Type B pancreatic cell (in vitro differentiated cells): Measurements from ENCODE around the gene SLC4A3. TPM values are rescaled to one million over a fixed set of nuclear protein-coding genes. Genes with fewer than 3 reads are reported as not detected.

Experiments
- DNase-seq: peaks from one replicate; pipeline ENCODE4 v3.0.0; 2021; ENCODE audit warnings: mixed read lengths; ENCODE audit not compliant: unreplicated experiment; ENCODE audit errors: extremely low spot score
- H3K27ac Mint-ChIP-seq: 2 replicates; pipeline ENCODE4 v1.8.0; 2021; ENCODE audit warnings: mild to moderate bottlenecking, mixed read lengths
- H3K27me3 Mint-ChIP-seq: 2 replicates; pipeline ENCODE4 v1.8.0; 2021; ENCODE audit warnings: mixed read lengths
- H3K36me3 Mint-ChIP-seq: 2 replicates; pipeline ENCODE4 v1.8.0; 2021; ENCODE audit warnings: mixed read lengths
- H3K4me1 Mint-ChIP-seq: one replicate; pipeline ENCODE4 v1.8.0; 2021; ENCODE audit warnings: mixed read lengths; ENCODE audit not compliant: unreplicated experiment
- H3K4me3 Mint-ChIP-seq: 2 replicates; pipeline ENCODE4 v1.8.0; 2021; ENCODE audit warnings: mild to moderate bottlenecking, mixed read lengths
- H3K9me3 Mint-ChIP-seq: 2 replicates; pipeline ENCODE4 v1.8.0; 2021; ENCODE audit warnings: mixed read lengths
- total RNA-seq: library from RNA; stranded (reverse); gene quantifications from 2 replicates; pipeline ENCODE4 v1.2.1, GENCODE V29; 2021; ENCODE audit warnings: low replicate concordance
- TF ChIP-seq, protein P1 (sequence below): fragments of 200-600 bp; sonication (generic); conservative IDR thresholded peaks from 2 replicates; pipeline ENCODE4 v1.5.0; 2021; ENCODE audit warnings: antibody characterized with exemption, mild to moderate bottlenecking

The SLC4A3 gene
- total RNA-seq, 1 donor from 2014 or later, result 15.8 TPM

DNA sequence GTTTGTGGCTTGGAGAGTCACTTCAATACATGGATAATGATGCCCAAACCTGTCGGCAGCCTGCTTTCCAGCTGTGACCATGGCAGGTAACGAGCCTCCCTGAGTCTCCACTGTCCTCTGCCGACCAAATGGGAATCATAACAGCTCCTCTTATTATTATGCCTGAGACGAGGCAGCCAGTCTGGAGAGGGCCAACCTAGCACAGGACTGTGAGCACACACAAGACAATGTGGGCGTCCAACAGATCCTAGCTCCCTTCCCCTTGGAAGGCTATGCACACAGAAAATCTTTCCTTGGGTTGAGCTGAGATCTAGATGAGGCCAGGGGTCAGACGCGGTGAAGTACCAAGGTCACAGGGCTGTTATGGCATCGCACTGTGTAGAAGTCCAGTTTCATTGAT, 890 bp upstream of the SLC4A3 start:
- H3K27ac Mint-ChIP-seq, result peak overlapping the region; percentile 66
- peaks cover 6% of the 10 kb centered on the region for H3K4me1 Mint-ChIP-seq

DNA sequence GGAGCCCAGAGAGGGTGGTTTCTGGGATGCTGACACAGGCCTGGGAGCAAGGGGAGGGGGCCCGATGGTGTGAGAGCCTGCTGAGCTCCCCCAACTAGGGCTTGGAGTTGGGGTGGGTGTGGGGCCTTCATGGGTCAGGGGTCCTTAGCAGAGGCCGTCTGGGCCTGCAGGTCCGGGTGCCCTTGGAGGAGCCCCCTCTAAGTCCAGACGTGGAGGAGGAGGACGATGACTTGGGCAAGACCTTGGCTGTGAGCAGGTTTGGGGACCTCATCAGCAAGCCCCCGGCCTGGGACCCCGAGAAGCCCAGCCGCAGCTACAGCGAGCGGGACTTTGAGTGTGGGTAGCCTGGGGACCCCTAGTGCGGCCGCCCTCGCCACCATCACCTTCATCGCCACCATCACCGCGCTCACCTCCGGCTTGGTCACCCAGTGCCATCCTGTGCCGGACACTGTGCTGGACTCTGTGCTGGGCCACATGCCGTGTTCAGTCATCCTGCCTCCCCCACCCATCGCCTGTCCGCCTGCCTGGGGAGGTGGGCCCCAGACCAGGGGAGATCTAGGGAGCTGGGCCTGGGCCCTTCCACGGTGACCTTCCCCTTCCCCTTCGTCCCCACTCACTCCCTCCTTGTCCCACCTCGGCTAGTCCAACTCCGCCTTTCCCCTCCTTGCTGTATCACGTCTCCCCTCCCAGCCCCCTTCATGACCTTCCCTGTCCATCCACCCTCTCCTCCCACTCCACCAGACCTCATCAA, 980 bp downstream of the SLC4A3 start:
- TF ChIP-seq, protein P1, sequence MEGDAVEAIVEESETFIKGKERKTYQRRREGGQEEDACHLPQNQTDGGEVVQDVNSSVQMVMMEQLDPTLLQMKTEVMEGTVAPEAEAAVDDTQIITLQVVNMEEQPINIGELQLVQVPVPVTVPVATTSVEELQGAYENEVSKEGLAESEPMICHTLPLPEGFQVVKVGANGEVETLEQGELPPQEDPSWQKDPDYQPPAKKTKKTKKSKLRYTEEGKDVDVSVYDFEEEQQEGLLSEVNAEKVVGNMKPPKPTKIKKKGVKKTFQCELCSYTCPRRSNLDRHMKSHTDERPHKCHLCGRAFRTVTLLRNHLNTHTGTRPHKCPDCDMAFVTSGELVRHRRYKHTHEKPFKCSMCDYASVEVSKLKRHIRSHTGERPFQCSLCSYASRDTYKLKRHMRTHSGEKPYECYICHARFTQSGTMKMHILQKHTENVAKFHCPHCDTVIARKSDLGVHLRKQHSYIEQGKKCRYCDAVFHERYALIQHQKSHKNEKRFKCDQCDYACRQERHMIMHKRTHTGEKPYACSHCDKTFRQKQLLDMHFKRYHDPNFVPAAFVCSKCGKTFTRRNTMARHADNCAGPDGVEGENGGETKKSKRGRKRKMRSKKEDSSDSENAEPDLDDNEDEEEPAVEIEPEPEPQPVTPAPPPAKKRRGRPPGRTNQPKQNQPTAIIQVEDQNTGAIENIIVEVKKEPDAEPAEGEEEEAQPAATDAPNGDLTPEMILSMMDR, result no peak
- Mint-ChIP-seq H3K36me3 (no peaks in the 10 kb centered on the region), H3K27me3 (peaks cover 18% of the 10 kb centered on the region), H3K27ac (no peak overlapping the region), H3K9me3 (no peaks in the 10 kb centered on the region), H3K4me1 (peaks cover 6% of the 10 kb centered on the region), H3K4me3 (peak overlapping the region; percentile 66)
- no peak for DNase-seq

More for the DNA sequence above, 890 bp upstream of the SLC4A3 start:
- TF ChIP-seq, protein P1, result no peak
- Mint-ChIP-seq H3K27me3 (peaks cover 22% of the 10 kb centered on the region), H3K4me3 (peak overlapping the region; percentile 87), H3K9me3 (no peaks in the 10 kb centered on the region), H3K36me3 (no peaks in the 10 kb centered on the region)
- peak; percentile 62 for DNase-seq

DNA sequence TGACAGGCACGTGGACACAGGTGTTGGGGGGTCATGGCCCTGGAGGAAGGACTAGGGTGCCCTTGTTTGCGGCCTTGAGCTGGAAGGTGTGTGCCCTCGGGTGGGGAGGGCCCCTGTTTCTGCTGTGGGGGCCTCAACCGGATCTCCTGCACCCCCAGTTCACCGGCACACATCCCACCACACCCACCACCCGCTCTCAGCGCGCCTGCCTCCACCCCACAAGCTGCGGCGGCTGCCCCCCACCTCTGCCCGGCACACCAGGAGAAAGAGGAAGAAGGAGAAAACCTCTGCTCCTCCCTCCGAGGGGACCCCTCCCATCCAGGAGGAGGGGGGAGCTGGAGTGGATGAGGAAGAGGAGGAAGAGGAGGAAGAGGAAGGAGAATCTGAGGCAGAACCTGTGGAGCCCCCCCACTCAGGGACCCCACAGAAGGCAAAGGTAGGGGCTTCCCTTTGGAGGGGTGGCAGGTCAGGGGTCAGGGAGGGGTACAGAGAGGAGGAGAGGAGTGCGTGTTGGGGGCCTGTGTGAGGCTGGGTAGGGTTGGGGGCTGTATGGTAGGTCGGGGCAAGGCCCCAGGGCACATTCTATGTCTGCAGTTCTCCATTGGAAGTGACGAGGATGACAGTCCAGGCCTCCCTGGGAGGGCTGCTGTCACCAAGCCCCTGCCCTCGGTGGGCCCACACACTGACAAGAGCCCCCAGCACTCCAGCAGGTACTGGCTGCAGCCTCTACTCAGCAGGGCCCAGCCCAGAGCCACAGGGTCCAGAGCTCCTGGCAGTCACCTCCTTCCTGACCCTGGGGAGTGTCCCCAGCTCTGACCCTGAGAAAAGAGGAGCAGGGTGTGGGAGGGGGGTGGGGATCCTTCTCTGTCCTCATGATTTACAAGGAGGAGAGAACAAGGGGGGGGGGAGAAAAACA, 1.8 kb downstream of the SLC4A3 start:
- TF ChIP-seq, protein P1, result no peak
- no peak for DNase-seq
- Mint-ChIP-seq H3K4me3 (peak overlapping the region; percentile 51), H3K4me1 (peaks cover 6% of the 10 kb centered on the region), H3K9me3 (no peaks in the 10 kb centered on the region), H3K36me3 (peaks cover 4% of the 10 kb centered on the region), H3K27ac (no peak overlapping the region), H3K27me3 (peaks cover 13% of the 10 kb centered on the region)

DNA sequence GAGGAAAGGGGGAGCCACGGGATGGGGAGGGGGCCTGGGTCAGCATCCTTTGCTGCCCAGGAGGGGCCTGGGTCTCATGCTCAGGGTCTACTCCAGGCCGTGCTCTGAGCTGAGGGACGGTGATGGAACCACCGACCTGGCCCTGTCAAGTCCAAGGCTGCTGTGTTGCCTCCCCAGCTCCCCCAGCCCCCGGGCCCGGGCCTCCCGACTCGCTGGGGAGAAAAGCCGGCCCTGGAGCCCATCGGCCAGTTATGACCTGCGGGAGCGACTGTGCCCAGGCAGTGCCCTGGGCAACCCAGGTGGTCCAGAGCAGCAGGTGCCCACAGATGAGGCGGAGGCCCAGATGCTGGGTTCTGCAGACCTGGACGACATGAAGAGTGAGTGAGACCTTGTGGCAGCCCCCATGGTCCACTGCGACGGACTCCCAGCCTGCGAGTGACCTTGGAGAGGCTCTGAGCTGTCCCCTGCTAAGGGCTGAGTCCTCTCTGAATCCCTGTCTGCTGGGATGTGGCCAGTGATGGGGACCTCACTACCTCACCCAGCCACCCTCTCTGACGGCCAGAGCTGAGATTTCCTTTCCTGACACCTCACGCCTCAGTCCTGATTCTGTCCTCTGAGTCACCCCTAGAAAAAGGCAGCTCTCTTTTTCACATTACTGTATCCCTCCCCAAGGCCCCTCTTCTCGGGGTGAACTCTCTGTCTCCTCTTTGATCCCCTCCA, 2.7 kb downstream of the SLC4A3 start:
- no peaks in the 10 kb centered on the region for H3K9me3 Mint-ChIP-seq
- peaks cover 4% of the 10 kb centered on the region for H3K36me3 Mint-ChIP-seq
- TF ChIP-seq, protein P1, result no peak
- DNase-seq, result no peak
- peak overlapping the region; percentile 31 for H3K4me3 Mint-ChIP-seq
- peaks cover 5% of the 10 kb centered on the region for H3K27me3 Mint-ChIP-seq
- H3K4me1 Mint-ChIP-seq, result peaks cover 6% of the 10 kb centered on the region
- no peak overlapping the region for H3K27ac Mint-ChIP-seq

DNA sequence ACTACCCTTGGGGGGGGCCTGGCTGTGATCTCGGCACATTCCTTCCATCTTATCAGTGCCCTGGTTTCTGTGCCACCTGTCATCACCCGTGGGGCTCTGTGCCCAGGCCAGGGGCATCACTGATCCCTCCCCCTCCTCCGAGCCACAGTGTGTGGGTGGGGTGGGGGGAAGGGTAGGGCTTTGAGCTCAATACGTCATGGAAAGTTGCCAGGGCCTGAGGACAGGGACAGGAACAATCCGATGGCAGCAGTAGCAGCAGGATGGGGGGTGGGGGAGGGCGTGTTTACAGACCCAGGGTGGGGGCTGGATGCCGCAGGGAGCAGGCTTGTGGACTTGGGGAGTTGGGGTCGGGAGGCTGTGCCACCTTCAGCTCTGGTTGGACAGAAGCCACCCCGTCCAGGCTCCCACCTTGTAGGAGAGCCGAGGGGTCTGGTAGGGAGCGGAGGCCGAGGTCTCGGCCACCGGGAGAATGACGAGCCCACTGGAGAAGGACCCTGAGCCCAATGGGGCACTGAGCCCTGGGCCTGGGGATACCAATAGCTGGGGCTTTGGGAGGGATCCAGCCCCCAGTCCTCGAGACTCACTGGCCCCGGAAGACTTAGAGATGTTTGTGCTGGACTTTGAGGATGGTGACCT, 3.5 kb downstream of the SLC4A3 start:
- TF ChIP-seq, protein P1, result no peak
- Mint-ChIP-seq H3K27me3 (peaks cover 3% of the 10 kb centered on the region), H3K27ac (no peak overlapping the region), H3K4me1 (peaks cover 6% of the 10 kb centered on the region), H3K9me3 (no peaks in the 10 kb centered on the region), H3K36me3 (peaks cover 4% of the 10 kb centered on the region), H3K4me3 (peak overlapping the region; percentile 31)
- no peak for DNase-seq
